Nucleus accumbens (tissue), 56 donors: ENCODE data around the gene NMT1.

Experiments used
- DNase-seq, 56 donors: peaks; one replicate each; lab custom pipeline; 2025; lab: John Stamatoyannopoulos, UW

Gene NMT1

DNA sequence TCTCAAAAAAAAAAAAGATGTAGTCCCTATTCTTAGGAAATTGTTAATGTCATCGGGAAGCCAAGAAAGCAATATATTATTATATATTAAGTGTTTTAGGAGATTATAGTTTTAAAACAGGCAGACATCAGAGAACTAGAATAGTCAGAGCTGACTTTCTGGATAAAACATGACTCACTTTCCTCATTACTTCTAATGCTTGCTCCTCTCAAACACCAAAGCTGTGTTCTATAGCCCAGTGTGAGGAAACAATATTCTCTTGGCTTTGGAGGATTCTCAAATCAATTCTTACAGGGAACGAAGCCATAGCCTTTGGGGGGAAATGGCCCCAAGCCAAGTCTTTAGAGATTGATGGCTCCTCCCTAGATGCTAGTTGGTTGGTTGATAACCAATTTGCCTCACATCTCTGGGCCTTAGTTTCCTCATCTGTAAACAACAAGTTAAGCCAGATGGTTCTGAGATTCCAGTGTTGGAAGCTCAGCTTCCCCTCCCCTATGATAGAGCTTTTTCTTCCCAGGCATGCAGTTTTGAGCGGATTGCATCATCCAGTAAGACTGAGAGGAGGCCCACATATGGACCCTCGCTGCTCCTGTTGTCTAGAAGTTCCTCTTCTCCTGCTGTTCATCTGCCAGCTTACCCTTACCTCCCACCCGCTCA, 12.4 kb downstream of the NMT1 start:
- DNase-seq = no peak

DNA sequence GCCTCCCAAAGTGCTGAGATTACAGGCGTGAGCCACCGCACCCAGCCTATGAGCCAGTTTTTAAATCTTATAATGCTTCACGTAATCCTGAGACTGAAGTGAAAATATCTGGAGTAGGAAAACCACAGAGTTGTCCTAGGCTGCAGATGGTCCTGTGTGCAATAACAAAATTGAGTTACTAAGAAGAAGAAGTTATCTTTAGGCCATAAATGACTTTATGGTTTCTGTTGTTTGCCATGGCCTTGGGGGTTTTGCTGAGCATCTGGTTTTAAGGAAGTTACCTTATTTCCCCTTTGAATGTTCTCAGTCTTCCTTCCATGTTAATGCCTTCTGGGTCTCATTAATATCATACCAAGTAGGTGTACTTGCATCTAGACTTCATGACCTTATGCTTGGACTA, 16.5 kb downstream of the NMT1 start:
- no peak for DNase-seq

DNA sequence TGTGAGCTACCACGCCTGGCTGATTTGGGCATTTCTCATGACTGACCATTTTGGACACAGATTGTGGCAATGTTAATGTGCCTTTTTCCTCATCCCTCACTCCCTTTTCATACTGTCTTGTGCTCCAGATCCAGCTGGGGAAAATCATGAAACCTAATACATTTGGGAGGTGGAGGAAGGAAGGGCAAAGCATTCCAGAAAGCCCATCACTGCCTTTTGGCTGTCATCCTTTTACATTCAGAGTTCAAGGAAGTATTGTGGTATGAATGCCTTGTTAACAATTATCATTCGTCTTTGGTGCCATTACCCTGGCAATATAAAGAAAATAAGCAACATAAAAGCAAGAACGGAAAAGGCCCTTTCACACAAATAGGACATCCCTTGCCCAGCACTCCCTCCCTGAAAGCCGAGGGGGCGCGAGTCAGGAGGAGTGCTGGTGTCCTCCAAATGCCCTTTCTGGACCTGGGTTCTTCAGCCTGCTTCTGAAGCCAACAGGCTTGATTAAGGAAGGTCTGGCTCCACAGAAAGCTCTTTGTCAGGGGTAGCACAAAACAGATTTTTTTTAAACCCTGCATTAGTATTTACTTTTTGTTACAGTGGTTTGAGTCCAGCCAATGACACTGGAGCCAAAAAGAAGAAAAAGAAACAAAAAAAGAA, 20.1 kb downstream of the NMT1 start:
- DNase-seq = peak in 11 of 56 donors; percentile 1 to 36 (median 22)

DNA sequence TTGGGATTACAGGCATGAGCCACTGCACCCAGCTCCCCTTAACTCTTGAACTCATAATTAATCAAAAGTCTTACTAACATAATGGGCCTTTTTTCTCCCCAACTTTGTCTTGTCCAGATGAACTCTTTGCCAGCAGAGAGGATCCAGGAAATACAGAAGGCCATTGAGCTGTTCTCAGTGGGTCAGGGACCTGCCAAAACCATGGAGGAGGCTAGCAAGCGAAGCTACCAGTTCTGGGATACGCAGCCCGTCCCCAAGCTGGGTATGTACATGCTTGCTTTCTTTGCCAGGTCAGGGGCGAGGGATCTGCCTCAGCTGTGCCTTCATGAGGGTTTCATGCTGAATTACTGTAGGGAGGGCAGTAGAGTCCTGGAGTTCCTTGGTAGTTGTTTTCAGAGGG, 25.3 kb downstream of the NMT1 start:
- DNase-seq = peak in 3 of 56 donors; percentile 17 to 28 (median 25)

DNA sequence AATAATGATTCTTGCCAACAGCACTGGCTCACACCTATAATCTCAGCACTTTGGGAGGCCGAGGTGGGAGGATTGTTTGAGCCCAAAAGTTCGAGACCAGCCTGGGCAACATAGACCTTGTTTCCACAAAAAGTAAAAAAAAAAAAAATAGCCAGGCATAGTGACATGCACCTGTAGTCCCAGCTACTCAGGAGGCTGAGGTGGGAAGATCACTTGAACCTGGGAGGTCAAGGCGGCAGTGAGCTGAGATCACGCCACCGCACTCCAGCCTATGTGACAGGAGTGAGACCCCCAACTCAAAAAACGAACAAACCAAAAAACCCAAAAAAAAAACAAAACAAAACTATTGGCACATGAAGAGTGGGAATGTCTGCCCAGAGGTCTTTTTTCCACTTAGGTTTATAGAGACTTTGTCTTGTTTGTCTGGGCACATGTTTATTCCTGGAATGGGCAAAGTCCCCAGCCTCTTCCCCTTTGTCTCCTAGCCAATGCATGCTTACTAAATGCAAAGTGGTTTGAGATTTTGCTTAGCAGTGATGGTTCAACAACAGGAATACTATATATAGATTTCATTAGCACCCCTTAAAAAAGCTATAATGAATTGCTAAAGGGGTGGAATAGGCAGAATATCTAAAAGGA, 25.9 kb downstream of the NMT1 start:
- DNase-seq = peak in 5 of 56 donors; percentile 9 to 35 (median 16)

DNA sequence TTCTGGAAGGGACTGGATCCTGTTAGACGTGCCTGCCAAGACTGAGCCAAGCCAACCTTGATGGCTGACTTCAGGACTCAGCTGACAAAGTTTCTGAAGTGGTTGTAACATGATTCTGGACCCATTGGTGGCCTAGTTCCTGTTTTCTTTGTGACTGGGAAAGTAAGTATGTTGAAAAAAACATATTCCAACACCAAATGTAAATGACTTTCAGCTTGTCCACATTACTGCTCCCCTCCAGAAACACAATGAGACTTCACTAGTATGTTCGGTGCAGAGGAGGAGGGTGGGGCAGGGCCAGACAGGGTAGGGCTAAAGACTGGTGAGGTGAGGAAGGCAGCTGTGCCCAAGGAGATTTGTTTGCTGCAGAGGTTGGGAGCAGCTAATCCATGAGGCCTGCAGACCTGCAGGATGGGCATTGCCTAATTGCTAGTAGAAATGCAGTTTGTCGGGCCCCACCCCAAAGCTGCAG, 26.4 kb downstream of the NMT1 start:
- no peak for DNase-seq

DNA sequence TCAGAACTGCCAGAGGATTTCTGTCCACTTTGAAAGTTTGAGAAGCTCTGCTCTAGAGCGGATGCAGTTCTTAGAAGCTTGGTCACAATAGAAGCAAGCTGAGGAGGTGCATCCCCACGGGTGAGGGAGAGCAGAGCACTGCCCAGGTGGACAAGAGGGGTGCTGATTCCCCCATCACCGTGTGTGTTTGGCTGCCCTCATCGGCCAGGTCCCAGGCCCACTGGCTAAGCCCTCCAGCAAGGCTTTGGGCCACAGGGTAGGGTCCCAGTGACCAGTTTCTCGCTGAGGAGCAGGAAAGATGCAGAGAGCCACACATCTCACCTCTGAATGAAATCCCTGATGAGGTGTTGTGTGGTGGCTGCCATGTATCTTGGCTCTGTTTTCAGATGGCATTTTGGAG, 26.9 kb downstream of the NMT1 start:
- no peak for DNase-seq

DNA sequence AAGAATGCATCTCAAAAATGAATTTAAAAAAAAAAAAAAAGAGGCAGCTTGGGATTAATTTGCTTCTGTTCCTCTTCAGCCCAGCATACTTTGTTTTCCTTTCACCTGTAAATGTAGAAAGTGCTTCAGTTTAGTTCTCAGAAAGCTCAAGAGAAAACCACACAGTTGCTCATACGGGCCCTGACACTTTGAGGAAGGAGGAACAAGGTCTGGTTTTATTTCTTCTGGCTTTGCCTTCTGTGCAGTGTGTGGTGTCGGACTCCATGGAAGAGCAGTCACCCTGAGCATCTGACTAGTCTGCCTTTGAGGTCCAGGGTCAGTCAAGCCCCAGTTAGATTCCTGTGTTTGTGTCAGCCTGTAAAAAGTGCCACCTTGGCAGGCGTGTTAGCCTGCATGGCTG, 27.6 kb downstream of the NMT1 start:
- no peak for DNase-seq

DNA sequence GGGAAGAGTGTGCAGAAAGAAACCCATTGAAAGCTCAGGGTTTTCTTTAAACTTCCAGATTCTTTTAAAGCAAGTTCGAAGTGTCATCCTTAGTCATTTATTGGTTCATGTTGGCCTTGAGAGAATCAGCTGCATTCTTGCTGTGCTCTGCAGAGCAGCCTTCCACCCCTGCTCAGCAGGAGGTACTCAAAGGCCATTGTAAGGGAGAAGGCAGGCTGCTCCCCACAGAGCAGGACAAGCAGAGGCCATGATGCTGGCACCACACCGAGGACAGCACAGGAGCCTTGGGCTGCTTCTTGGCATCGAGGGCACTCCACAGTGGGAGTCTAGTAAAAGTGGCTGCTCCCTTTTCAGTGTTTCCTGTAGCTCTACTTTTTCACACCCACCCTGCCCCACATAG, 29.6 kb downstream of the NMT1 start:
- no peak for DNase-seq

DNA sequence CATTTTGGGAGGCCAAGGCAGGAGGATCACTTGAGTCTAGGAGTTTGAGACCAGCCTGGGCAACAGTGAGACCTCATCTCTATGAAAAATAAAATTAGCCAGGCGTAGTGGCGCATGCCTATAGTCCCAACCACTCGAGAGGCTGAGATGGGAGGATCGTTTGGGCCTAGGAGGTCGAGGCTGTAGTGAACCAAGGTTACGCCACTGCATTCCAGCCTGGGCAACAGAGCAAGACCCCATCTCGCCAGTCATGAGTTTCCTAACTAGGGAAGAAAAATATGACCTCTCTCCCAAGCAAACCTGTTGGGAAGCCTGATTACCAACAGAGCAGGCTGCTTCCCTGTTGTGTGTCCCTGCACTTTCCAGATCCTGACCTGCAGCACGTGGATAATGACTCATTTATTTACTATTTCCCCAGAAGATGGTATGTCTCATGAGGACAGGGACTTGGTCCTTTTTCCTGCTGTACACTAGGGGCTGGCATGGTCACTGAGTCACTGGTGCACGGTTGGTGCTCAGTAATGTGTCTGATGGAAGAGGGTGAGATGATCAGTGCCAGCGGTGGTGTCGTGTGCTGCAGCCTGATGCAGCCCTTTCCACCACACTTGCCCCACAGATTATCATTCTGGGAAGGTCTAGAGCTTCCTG, 30.8 kb downstream of the NMT1 start:
- no peak for DNase-seq

DNA sequence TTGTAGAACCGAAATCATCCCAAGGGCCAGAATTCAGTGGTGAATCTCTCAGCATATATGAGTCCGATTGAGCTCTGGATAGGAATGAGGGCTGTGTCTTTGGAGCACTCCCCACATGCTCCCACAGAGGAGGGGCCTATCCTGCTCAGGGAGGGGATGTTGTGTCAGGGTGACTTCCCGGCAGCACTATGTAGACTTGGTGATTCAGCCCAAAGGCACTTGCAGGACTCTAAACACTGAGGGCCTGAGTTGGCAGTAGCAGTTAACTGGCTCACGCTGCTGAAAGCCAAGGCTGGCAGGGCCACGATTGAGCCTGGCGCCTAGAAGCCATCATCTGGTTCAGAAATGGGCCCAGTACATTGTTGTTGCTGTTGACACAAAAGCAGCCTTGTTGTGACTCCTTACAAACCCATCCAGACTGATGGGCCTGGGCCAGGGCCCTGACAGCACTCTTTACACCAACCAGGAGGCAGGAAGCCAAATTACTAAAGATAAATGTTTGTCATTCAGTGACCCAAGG, 31.9 kb downstream of the NMT1 start:
- peak; percentile 27 to 98 (median 91) for DNase-seq

DNA sequence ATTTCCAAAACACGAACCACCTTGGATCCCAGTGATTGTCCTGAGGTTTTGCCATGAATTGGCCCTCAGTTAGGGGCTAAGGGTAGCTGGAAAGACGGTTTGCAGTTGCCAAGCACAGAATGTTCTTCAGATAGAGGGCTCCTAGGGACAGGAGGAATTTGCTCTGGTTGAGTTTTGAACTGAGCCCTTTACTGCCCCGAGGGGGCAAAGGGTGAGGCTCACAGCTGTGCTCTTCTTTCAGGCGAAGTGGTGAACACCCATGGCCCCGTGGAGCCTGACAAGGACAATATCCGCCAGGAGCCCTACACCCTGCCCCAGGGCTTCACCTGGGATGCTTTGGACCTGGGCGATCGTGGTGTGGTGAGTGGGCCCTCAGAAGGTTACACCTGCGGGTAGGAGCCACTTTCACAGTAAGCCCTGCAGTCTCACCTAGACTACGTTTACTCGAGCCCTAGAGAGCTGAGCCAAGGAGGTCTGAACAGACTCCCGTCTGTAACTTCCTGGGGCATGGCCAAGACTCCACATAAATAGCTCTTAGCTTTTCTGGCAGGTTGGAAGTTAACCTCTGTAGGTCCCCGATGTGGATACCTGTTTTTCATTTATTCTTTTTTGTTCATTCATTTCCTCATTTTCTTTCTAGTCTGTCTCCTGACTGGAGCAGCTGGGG, 32.5 kb downstream of the NMT1 start:
- DNase-seq = no peak

DNA sequence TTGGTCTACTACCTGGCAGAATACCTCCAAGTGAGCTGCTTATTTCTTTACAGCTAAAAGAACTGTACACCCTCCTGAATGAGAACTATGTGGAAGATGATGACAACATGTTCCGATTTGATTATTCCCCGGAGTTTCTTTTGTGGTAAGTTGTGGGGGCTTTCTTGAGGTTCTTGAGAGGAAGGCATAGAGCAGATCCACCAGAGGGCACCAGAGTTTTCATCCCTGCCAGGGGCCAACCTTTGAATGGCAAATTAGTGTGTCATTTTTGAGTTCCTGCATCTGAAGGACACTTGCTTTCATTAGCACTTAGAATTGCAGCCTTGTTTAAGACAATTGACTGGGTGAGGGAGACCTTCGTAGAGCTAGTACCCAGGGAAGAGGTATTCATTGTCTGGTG, 35.0 kb downstream of the NMT1 start:
- peak in 2 of 56 donors; percentile 18 to 32 for DNase-seq

DNA sequence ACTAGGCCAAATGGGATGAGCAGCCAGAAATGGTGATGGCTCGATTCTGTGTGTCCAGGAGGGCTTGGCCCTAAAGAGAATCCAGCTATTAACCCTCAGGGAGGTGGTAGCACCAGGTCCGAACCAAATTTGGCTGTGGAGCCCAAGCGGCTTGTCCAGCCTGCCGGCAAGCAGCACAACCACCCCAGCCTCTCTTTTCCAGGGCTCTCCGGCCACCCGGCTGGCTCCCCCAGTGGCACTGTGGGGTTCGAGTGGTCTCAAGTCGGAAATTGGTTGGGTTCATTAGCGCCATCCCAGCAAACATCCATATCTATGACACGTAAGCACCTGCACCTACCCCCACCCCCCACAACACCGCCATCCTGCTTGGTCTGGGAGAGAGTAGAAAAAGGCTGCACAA, 35.8 kb downstream of the NMT1 start:
- DNase-seq = no peak

DNA sequence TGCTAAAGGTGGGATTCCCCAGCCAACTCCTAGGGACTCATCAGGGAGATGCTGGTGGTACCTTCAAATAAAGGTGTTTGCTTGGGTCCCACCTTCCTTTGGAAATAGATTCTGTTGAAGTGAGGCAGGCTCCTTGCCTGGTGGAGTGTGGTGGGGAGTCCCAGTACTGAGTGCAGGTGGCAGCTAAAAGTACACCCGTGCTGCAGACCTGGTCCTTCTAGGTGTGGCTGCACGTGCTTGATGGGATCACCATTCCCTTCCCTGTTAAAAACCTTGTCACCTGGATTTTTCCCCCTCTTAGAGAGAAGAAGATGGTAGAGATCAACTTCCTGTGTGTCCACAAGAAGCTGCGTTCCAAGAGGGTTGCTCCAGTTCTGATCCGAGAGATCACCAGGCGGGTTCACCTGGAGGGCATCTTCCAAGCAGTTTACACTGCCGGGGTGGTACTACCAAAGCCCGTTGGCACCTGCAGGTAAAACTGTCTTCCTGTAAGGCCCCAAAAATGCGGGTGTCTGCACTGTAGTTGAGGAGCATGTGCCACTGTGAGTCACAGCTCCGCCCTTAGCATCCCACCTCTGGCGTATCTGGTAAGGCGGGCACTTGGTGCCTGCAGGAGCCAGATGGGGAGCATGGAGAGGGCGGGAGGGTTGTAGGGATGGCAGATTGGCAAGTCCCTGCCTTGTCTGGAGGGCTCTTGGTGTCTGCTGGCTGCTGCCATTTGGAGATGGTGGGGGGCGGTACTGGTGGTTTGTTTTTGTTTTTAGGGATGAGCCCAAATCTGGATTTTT, 37.2 kb downstream of the NMT1 start:
- peak in 9 of 56 donors; percentile 8 to 49 (median 30) for DNase-seq

DNA sequence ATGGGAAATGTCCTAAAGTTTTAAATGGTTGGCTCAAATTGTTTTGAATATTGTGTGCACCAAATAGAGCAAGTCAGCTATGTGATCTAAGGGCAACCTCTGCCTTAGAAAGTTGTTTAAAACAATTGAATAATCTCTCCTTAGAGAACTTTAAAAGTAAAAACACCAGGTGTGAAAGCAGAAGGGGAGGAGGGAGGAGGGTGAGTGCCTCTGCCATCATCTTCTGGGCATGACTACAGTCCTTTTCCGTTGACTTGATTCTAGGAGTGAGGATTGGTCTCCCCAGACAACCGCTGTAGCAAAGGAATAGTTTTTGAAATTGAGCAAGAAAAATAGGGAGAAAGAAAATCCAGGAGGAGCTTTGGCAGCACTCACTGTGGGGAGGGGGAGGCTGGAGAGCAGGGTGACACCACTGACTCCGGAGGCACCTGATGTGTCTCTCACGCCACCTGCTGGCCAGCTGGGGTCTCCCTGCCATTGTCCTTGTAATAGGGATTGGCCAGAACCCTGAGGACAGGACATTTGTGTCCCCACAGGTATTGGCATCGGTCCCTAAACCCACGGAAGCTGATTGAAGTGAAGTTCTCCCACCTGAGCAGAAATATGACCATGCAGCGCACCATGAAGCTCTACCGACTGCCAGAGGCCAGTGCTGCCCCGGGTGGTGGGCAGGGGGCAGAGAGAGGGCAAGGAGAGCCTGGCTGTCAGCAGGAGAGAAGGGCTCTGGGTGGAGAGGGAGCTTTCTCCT, 37.9 kb downstream of the NMT1 start:
- DNase-seq = peak in 52 of 56 donors; percentile 17 to 88 (median 58)

DNA sequence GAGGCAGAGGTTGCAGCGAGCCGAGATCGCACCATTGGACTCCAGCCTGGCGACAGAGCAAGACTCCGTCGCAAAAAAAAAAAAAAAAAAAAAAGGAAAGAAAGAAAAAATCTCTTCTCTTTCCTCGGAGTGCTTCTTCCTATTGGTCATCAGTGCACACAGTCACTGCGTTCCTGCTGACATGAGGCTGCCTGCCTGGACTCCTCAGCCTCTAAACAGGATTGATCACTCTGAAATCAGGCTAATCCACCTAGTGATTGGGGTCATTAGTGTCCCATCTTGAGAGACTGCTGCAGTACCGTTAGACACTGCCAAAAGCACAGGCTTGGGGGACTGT, 40.4 kb downstream of the NMT1 start:
- DNase-seq = no peak

DNA sequence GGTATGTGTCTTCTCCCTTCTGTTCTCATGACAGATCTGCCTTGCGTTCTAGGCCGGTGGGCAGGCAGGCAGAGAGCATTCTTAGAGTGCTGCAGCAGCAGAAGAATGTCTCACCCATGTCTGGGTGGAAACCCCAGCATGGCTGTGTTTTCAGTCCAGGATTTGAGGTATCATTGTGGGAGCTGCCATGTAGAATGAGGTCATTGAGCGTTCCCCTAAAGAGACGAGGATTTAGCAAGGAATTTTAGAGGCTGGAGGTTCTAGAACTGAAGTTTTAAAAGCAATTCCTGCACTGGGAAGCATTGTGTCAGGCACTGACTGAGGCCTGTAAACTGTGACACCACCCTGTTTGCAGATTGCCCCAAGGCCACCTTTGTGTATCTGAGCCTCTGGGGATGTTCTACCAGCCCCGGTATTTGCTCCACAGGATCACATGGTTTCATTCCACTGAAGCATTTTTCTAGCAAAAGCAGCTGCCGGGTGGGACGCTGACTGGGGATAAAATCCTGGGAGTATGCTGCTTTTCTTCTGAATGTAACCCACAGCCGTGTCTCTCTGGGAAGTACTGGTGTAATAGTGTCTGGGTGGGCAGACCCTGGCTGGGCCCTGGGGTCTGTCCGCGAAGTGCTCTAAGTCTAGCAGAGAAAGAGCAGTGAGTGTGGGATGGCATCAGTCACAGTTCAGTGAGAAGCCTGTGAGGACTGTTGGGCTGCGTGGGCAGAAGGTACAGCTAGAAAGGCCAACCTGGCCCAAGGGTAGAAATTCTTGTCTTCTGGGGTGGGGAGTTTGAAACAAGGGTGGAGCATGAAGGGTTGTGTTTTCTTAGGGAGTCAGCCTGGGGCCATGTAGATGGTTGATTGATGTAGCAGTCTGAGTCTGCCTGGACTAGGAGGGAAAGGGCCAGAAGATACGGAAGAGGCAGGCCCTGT, 41.0 kb downstream of the NMT1 start:
- DNase-seq = no peak
